Stimulated activated CD4-positive, alpha-beta T cell treated with anti-CD3 and anti-CD28 coated beads, Interleukin-1b, Interleukin-23, amount 100 ng/mL, for 1 hour (primary cell): Measurements from ENCODE around the gene POLDIP2.
A peak's percentile ranks its signal among the peaks of the same experiment; 100 is the strongest.

Experiments
- DNase-seq, 2 donors: peaks; one replicate each; pipeline ENCODE4 v3.0.0-alpha.2; 2020; ENCODE audit warnings: low read depth in 2 of 2

POLDIP2 gene

DNA sequence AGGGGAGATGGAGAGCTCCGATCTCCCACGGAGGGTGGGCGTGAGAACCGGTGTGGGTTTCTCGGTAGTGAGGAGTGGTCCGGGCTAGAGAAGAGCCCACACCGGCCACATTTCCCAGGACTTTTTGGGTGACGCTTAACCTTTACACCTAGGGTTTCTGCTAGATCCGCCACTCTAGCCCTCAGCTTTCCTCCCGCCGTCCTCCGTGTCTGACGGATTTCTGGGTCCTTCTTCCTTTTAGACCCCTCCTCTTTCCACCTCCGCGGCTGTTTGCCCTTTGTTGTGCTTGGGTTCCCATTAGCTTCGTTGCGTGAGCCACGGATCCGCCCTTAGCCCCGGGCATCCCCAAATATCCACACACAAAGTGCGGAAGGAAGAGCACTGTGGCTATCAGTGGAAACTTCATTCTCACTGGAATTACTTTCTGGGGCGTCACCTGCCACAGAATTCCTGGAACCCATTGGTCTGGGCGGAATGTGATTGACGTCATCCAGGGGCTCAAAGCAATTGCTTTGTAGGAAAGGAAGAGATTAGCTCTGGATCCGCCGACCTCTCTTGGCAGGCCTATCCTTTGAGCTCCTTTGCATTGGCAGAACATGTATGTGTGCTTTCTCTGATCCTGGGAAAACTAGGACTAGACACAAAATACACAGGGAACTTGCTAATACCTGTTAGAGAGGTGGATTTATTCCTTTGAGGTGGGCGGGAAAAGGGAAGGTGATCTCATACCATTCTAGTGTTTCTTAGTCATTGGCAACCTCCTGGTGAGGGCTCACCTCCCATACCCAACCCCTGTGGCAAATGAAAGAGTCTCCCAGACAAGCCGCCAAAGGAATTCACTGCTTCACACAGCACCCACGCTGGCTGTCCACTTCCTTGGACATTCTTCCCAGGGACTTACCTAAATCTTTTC, 21.1 kb downstream of the POLDIP2 start:
- DNase-seq: no peak

GRCh38 chr17:28335201-28335958, 21.9 kb downstream of the POLDIP2 start, which contains the start of the genes IFT20 and TNFAIP1:
IFT20 (minus strand) TSS chr17:28335472; CDS start chr17:28331985, 3,487 bp downstream.
TNFAIP1 (plus strand) TSS chr17:28335761; CDS start chr17:28339522, 3,761 bp downstream.
- peak; percentile 81 to 96 for DNase-seq

DNA sequence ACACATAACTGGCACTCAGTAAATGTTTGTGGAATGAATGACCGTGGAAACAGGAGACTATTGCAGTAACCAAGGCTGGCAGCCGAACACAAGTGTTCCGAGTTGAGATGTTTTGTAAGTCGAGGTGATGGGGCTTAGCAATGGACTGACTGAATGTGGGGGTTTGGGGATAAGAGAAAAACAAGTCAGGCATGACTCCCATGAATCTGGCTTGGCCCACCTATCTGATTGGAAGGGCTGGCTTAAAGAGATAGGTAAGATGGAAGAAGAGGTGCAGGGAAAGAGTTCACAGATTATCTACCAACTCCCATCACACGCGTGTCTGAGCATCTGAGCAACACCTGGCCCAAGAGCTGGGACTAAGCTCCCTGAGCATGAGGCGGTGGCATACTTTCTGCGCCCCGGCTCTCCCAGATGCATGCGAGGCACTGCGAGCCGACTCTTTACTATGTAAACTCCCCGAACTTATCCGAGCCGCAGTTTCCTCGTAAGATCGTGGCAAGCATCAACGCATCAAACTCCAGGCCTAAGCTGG, 22.6 kb downstream of the POLDIP2 start:
- DNase-seq: no peak

DNA sequence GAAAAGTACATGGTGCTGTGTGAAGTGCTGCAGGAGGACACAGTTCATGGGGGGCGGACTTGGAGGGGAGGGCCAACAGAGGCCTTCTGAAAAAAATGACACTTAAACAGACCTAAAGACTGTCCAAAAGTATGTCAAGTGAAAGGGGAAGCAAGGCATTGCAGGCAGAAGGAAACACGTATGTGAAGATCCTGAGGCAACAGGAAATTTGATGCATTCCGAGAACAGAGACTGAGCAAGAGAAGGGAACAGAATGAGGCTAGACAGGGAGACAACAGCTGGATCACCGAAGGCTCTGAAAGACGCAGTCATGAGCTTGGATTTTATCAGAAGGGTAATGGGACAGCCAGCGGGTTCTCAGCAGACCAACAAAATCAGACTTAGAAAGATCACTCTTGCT, 23.2 kb downstream of the POLDIP2 start:
- DNase-seq: no peak

GRCh38 chr17:28333083-28333746, 24.1 kb downstream of the POLDIP2 start:
- no peak for DNase-seq

- DNase-seq: no peak
Observed at GRCh38 chr17:28331891-28332420, 25.4 kb downstream of the POLDIP2 start.

DNA sequence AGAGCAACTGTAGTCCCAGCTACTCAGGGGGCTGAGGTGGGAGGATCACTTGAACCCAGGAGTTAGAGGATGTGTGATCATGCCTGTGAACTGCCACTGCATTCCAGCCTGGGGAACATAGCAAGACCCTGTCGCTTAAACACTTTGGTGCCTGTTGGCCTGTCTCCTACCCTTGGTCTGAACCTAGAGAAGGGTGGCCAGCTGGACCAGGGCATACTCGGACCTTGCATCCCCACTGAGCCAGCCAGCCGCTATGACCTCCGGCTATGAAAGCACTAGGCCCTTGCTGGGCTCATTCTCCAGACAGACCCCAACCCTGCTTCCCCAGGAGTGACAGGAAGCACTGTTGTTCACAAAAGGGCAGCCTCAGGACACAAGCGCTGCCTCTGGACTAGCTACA, 26.7 kb downstream of the POLDIP2 start:
- DNase-seq: no peak

DNA sequence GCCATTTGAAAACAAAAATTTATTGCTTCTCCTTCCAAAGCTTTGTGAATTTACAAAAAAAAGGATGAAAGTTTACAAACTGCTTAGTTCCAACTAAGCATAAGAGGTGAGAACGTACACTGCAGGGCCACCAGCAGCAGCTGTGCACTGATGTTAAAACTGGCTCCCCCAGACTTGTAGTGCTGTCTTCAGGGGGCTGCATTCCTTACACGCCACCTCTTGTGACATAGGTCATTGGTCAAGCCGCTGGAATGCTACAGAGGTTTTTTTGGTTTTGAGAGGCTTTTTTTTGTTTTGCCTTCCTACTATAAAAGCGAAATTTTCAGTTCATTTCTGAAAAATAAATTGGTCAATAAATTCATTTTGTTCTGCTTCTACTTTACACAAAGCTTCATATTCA, 29.0 kb downstream of the POLDIP2 start:
- DNase-seq: no peak

DNA sequence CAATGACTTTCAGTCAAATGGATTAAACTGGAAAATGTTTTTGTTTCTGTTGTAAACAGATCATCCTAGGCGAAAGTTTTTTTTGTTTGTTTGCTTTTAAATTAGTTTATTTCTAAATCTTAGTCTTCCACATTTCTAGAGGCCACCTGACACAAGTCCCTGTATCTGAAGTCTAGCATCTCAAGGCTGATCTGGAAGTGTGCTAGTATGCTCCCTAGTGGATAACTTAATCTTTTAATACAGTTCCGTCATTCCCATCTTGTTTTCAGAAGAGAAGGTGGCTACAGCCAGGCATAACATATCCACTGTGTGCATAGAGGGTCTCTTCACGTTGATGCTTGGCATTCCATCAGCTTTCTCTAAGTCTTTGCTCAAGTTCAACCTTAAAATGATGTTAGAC, 29.6 kb downstream of the POLDIP2 start:
- no peak for DNase-seq

- DNase-seq: no peak
Observed at GRCh38 chr17:28327031-28327607, 30.2 kb downstream of the POLDIP2 start.

DNA sequence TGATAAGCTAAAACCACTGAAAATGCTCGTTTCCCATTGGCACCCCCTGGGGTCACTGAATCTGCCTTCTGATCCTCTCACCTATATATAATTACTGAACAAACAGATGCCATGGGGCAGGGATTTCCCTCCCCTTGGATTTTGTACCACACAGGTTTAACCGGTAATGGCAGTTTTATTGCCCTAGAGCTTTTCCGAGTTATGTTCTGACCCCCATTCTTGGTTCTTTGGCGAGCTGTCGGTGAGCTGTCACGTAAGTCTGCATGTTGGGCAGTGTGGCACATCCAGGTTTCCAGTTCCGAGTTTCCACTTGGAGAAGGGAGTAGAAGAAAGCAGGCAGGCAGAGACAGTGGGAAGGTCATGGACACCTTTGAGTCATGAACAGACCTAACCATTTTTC, 31.2 kb downstream of the POLDIP2 start:
- DNase-seq: no peak

GRCh38 chr17:28325211-28325610, 32.1 kb downstream of the POLDIP2 start:
- no peak for DNase-seq

DNA sequence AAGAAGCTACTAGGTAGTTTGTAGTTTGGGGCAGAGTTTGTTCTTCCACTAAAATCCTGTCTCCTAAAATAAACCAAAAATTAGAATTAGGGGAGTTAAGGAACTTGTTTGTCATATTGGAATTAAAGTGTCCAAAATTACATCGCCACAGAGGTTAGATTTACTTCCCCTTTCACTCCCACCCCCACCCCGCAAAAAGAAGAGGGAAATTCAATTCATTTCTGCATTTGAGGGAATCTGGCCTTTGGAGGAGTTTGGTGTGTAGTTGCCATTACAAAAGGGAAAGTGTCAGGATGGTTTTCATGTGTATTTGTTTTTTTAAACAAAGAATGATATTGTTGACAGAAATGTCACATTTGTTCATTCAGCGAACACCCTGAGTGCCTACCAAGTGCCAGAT, 32.5 kb downstream of the POLDIP2 start:
- no peak for DNase-seq

GRCh38 chr17:28324267-28324745, 33.0 kb downstream of the POLDIP2 start:
- DNase-seq: no peak

- DNase-seq: no peak
Observed at GRCh38 chr17:28320215-28321061, 36.9 kb downstream of the POLDIP2 start.

DNA sequence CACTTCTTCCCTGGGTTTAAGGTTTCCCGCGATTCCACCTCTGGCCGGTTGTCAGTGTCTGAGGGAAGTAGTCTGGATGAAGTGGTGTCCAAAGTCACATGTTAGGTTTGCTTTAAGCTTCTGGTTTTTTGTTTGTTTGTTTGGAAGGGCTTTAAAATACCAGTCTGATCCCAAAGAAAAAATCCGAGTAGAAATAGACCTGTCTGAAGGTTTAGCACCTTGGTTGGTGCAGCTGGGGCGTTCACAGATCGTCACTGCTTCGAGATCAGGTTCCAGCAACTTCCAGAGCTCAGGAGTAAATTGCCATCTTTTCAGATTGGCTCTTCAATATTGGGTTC, 37.8 kb downstream of the POLDIP2 start:
- DNase-seq: no peak

- peak; percentile 85 to 89 for DNase-seq
Observed at GRCh38 chr17:28318759-28319597, 38.3 kb downstream of the POLDIP2 start, which contains the start of gene TMEM97. TMEM97 (plus strand) TSS chr17:28319200; CDS start chr17:28319240, 40 bp downstream.

GRCh38 chr17:28317966-28318758, 39.2 kb downstream of the POLDIP2 start:
- DNase-seq: no peak
